GM12872 (cell line): Measurements from ENCODE around the gene NBEA.

ENCODE experiments used
- CTCF ChIP-seq: IDR thresholded peaks from 3 replicates; pipeline ENCODE4 v1.5.1; 2011; ENCODE audit warnings: low read depth, mild to moderate bottlenecking, low read length, moderate library complexity; ENCODE audit not compliant: insufficient read depth

Gene NBEA

GRCh38 chr13:34993470-34993869 is 51.4 kb downstream of the NBEA start:
- TF ChIP-seq CTCF = no peak

- no peak for TF ChIP-seq CTCF
These were observed 63.0 kb downstream of the NBEA start for GRCh38 chr13:35005051-35005450.

- no peak for TF ChIP-seq CTCF
These were observed 72.6 kb downstream of the NBEA start for GRCh38 chr13:35014606-35015213.

- no peak for TF ChIP-seq CTCF
These were observed 74.5 kb downstream of the NBEA start for GRCh38 chr13:35016362-35017112.

GRCh38 chr13:35025314-35025713 is 83.2 kb downstream of the NBEA start:
- no peak for TF ChIP-seq CTCF

GRCh38 chr13:35028338-35028867 is 86.3 kb downstream of the NBEA start:
- no peak for TF ChIP-seq CTCF

- no peak for TF ChIP-seq CTCF
These were observed 96.9 kb downstream of the NBEA start for GRCh38 chr13:35039012-35039411.
